ENCODE measurements around the gene EPB41L4A. TPM values are rescaled to one million over a fixed set of nuclear protein-coding genes. Genes with fewer than 3 reads are reported as not detected.

EPB41L4A gene
- total RNA-seq, 1 donor from 2014 or later: 27.2 TPM

GRCh38 chr5:112264666-112265065 is 154.4 kb downstream of the EPB41L4A start:
- H3K27me3 Mint-ChIP-seq: no peaks in the 10 kb centered on the region
- peaks cover 14% of the 10 kb centered on the region for H3K36me3 Mint-ChIP-seq

GRCh38 chr5:112264151-112264550 is 154.9 kb downstream of the EPB41L4A start:
- H3K9me3 Mint-ChIP-seq: no peaks in the 10 kb centered on the region
- H3K4me3 Mint-ChIP-seq: no peak overlapping the region
- no peak for TF ChIP-seq CTCF (conservative IDR thresholded peaks at IDR 0.05)
- peaks cover 13% of the 10 kb centered on the region for H3K4me1 Mint-ChIP-seq (ENCODE audit: unreplicated experiment)
- DNase-seq (ENCODE audit: extremely low spot score, unreplicated experiment): no peak
- peaks cover 14% of the 10 kb centered on the region for H3K36me3 Mint-ChIP-seq
- no peaks in the 10 kb centered on the region for H3K27me3 Mint-ChIP-seq
- no peak overlapping the region for H3K27ac Mint-ChIP-seq

More at GRCh38 chr5:112264666-112265065, 154.4 kb downstream of the EPB41L4A start:
- H3K9me3 Mint-ChIP-seq: no peaks in the 10 kb centered on the region
- H3K4me1 Mint-ChIP-seq (ENCODE audit: unreplicated experiment): peaks cover 14% of the 10 kb centered on the region
- no peak overlapping the region for H3K27ac Mint-ChIP-seq
- H3K4me3 Mint-ChIP-seq: no peak overlapping the region
- no peak for DNase-seq (ENCODE audit: extremely low spot score, unreplicated experiment)
- no peak for TF ChIP-seq CTCF (conservative IDR thresholded peaks at IDR 0.05)

- Mint-ChIP-seq H3K4me1 (ENCODE audit: unreplicated experiment) (peaks cover 13% of the 10 kb centered on the region), H3K27ac (no peak overlapping the region), H3K36me3 (peaks cover 19% of the 10 kb centered on the region), H3K4me3 (no peak overlapping the region), H3K9me3 (no peaks in the 10 kb centered on the region), H3K27me3 (no peaks in the 10 kb centered on the region)
- no peak for DNase-seq (ENCODE audit: extremely low spot score, unreplicated experiment)
- TF ChIP-seq CTCF (conservative IDR thresholded peaks at IDR 0.05): no peak
Measured at GRCh38 chr5:112263469-112263868, 155.6 kb downstream of the EPB41L4A start.

- H3K36me3 Mint-ChIP-seq: peaks cover 18% of the 10 kb centered on the region
- no peak for DNase-seq (ENCODE audit: extremely low spot score, unreplicated experiment)
- no peak overlapping the region for H3K27ac Mint-ChIP-seq
Measured at GRCh38 chr5:112258571-112258970, 160.5 kb downstream of the EPB41L4A start.

GRCh38 chr5:112257976-112258375 is 161.1 kb downstream of the EPB41L4A start:
- no peaks in the 10 kb centered on the region for H3K27me3 Mint-ChIP-seq
- DNase-seq (ENCODE audit: extremely low spot score, unreplicated experiment): no peak
- no peaks in the 10 kb centered on the region for H3K9me3 Mint-ChIP-seq
- H3K36me3 Mint-ChIP-seq: peaks cover 15% of the 10 kb centered on the region
- no peak overlapping the region for H3K4me3 Mint-ChIP-seq
- no peak for TF ChIP-seq CTCF (conservative IDR thresholded peaks at IDR 0.05)
- H3K4me1 Mint-ChIP-seq (ENCODE audit: unreplicated experiment): no peaks in the 10 kb centered on the region
- no peak overlapping the region for H3K27ac Mint-ChIP-seq

More at GRCh38 chr5:112258571-112258970, 160.5 kb downstream of the EPB41L4A start:
- Mint-ChIP-seq H3K4me3 (no peak overlapping the region), H3K27me3 (no peaks in the 10 kb centered on the region), H3K9me3 (no peaks in the 10 kb centered on the region), H3K4me1 (ENCODE audit: unreplicated experiment) (no peaks in the 10 kb centered on the region)
- TF ChIP-seq CTCF (conservative IDR thresholded peaks at IDR 0.05): no peak

GRCh38 chr5:112257005-112257404 is 162.1 kb downstream of the EPB41L4A start:
- Mint-ChIP-seq H3K4me1 (ENCODE audit: unreplicated experiment) (no peaks in the 10 kb centered on the region), H3K27ac (no peak overlapping the region), H3K9me3 (no peaks in the 10 kb centered on the region), H3K36me3 (peaks cover 9% of the 10 kb centered on the region), H3K27me3 (no peaks in the 10 kb centered on the region), H3K4me3 (no peak overlapping the region)
- peak; percentile 27 for TF ChIP-seq CTCF (conservative IDR thresholded peaks at IDR 0.05)
- DNase-seq (ENCODE audit: extremely low spot score, unreplicated experiment): no peak

All from type B pancreatic cell (in vitro differentiated cells).